GM12878 (cell line): ENCODE results near the gene ABHD17C.

Source experiments
- HCFC1 ChIP-seq: fragments of 150-350 bp; IDR thresholded peaks from 2 replicates; pipeline ENCODE4 v1.6.1; 2014; ENCODE audit warnings: low read length
- TF ChIP-seq, protein P1 (sequence below): IDR thresholded peaks from 2 replicates; pipeline ENCODE4 v1.6.1; 2012; ENCODE audit warnings: mild to moderate bottlenecking, low read depth, low read length

DNA sequence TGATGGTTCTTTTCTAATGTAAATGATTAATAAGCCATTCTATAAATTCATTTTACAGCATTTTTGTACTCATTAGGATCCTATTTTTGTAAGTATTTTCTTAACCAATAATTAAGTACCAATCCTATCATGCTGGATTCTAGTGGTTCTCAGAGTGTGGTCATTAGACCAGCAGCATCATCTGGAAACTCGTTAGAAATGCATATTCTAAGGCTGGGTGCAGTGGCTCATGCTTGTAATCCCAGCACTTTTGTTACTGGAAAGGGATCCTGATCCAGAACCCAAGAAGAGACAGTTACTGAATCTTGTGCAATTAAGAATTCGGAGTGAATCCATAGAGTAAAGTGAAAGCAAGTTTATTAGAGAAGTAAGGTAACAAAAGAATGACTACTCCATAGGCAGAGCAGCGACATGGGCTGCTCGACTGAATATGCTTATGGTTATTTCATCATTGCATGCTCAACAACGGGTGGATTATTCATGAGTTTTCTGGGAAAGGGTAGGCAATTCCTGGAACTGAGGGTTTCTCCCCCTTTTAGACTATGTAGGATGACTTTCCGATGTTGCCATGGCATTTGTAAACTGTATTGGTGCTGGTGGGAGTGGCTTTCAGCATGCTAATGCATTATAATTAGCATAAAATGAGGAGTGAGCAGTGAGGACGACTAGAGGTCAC lies 74.2 kb downstream of the ABHD17C start:
- TF ChIP-seq, protein P1, sequence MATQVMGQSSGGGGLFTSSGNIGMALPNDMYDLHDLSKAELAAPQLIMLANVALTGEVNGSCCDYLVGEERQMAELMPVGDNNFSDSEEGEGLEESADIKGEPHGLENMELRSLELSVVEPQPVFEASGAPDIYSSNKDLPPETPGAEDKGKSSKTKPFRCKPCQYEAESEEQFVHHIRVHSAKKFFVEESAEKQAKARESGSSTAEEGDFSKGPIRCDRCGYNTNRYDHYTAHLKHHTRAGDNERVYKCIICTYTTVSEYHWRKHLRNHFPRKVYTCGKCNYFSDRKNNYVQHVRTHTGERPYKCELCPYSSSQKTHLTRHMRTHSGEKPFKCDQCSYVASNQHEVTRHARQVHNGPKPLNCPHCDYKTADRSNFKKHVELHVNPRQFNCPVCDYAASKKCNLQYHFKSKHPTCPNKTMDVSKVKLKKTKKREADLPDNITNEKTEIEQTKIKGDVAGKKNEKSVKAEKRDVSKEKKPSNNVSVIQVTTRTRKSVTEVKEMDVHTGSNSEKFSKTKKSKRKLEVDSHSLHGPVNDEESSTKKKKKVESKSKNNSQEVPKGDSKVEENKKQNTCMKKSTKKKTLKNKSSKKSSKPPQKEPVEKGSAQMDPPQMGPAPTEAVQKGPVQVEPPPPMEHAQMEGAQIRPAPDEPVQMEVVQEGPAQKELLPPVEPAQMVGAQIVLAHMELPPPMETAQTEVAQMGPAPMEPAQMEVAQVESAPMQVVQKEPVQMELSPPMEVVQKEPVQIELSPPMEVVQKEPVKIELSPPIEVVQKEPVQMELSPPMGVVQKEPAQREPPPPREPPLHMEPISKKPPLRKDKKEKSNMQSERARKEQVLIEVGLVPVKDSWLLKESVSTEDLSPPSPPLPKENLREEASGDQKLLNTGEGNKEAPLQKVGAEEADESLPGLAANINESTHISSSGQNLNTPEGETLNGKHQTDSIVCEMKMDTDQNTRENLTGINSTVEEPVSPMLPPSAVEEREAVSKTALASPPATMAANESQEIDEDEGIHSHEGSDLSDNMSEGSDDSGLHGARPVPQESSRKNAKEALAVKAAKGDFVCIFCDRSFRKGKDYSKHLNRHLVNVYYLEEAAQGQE, result no peak
- TF ChIP-seq HCFC1, result no peak
